IMR-90 (cell line): Measurements from ENCODE around the gene DISP1. TPM values are rescaled to one million over a fixed set of nuclear protein-coding genes. Genes with fewer than 3 reads are reported as not detected.

Experiments used
- ATAC-seq: fragments of 200-7000 bp; cut with Tn5 transposase; 2 replicates; pipeline ENCODE4 v1.9.1; 2020; ENCODE audit warnings: low read depth, mild to moderate bottlenecking, moderate library complexity
- BruUV-seq: library from RNA; stranded (reverse); fragments of 400-500 nt; replicated peaks from 2 replicates; lab custom pipeline; 2021; lab: Mats Ljungman, UMichigan
- CTCF ChIA-PET: fragments of 300-600 bp; formaldehyde crosslinking; extraction: SDS; loops from one replicate; lab custom pipeline; 2021; ENCODE audit warnings: antibody characterized with exemption; lab: Yijun Ruan, JAX
- POLR2A ChIA-PET: fragments of 300-600 bp; sonication (Branson Sonifier 250); formaldehyde crosslinking; loops from one replicate; lab custom pipeline; 2022; ENCODE audit warnings: antibody characterized with exemption; ENCODE audit not compliant: unreplicated experiment; lab: Charles Lee
- DNase-seq: peaks from one replicate; pipeline ENCODE4 v3.0.0; 2013
- H2AFZ ChIP-seq: replicated peaks from 2 replicates; pipeline ENCODE3; 2013; ENCODE audit warnings: low read length, mild to moderate bottlenecking; ENCODE audit not compliant: poor library complexity
- H2AK5ac ChIP-seq: 2 replicates; pipeline ENCODE4 v1.6.1; 2013; ENCODE audit warnings: low read depth, low read length, inconsistent platforms
- H2AK9ac ChIP-seq: replicated peaks from 2 replicates; pipeline ENCODE3; 2013; ENCODE audit warnings: mild to moderate bottlenecking, low read depth, low read length, moderate library complexity; ENCODE audit not compliant: poor library complexity
- H2BK120ac ChIP-seq: 2 replicates; pipeline ENCODE4 v1.6.1; 2013; ENCODE audit warnings: low read depth, low read length, inconsistent platforms
- H2BK15ac ChIP-seq: 3 replicates; pipeline ENCODE4 v1.6.1; 2013; ENCODE audit warnings: low read depth, low read length, inconsistent platforms
- H2BK20ac ChIP-seq: 2 replicates; pipeline ENCODE4 v1.6.1; 2013; ENCODE audit warnings: low read depth, mild to moderate bottlenecking, inconsistent platforms, low read length, moderate library complexity
- H2BK5ac ChIP-seq: 2 replicates; pipeline ENCODE4 v1.6.1; 2013; ENCODE audit warnings: mild to moderate bottlenecking, low read depth, low read length, inconsistent platforms; ENCODE audit not compliant: poor library complexity, severe bottlenecking
- H3K14ac ChIP-seq: replicated peaks from 2 replicates; pipeline ENCODE4 v1.6.1; 2013; ENCODE audit warnings: low read depth, low read length, inconsistent platforms
- H3K18ac ChIP-seq: 2 replicates; pipeline ENCODE4 v1.6.1; 2013; ENCODE audit warnings: low read depth, low read length, control low read depth
- H3K23ac ChIP-seq: 2 replicates; pipeline ENCODE4 v1.6.1; 2013; ENCODE audit warnings: low read depth, low read length, inconsistent platforms
- H3K27ac ChIP-seq: 2 replicates; pipeline ENCODE4 v1.5.1; 2013; ENCODE audit warnings: mild to moderate bottlenecking, control low read depth, low read length; ENCODE audit not compliant: insufficient read depth
- H3K27me3 ChIP-seq: 2 replicates; pipeline ENCODE4 v1.6.1; 2013; ENCODE audit warnings: low read length; ENCODE audit not compliant: control insufficient read depth, insufficient read depth
- H3K36me3 ChIP-seq: 2 replicates; pipeline ENCODE4 v1.6.1; 2013; ENCODE audit warnings: low read length, mixed read lengths; ENCODE audit not compliant: control insufficient read depth, insufficient read depth
- H3K4ac ChIP-seq: 2 replicates; pipeline ENCODE4 v1.6.1; 2013; ENCODE audit warnings: low read depth, low read length, inconsistent platforms
- H3K4me1 ChIP-seq: 2 replicates; pipeline ENCODE4 v1.6.1; 2013; ENCODE audit warnings: low read length, mixed read lengths; ENCODE audit not compliant: control insufficient read depth, insufficient read depth
- H3K4me2 ChIP-seq: 2 replicates; pipeline ENCODE4 v1.6.1; 2013; ENCODE audit warnings: low read depth, mild to moderate bottlenecking, control low read depth, low read length, moderate library complexity
- H3K4me3 ChIP-seq: 2 replicates; pipeline ENCODE4 v1.5.1; 2013; ENCODE audit warnings: low read depth, mild to moderate bottlenecking, control low read depth, low read length, moderate library complexity; ENCODE audit not compliant: insufficient read depth
- H3K56ac ChIP-seq: 2 replicates; pipeline ENCODE4 v1.6.1; 2013; ENCODE audit warnings: low read length, inconsistent platforms; ENCODE audit not compliant: insufficient read depth; ENCODE audit errors: extremely low read depth
- H3K79me1 ChIP-seq, 2 experiments: 2 replicates each; pipeline ENCODE4 v1.6.1; 2013; ENCODE audit warnings: low read length in 2 of 2, inconsistent platforms in 1 of 2, low read depth in 1 of 2
- H3K9ac ChIP-seq: 2 replicates; pipeline ENCODE4 v1.6.1; 2013; ENCODE audit warnings: low read depth, low read length, control low read depth
- H3K9me1 ChIP-seq: 2 replicates; pipeline ENCODE4 v1.6.1; 2013; ENCODE audit warnings: low read length, inconsistent platforms; ENCODE audit not compliant: insufficient read depth
- H3K9me3 ChIP-seq: 2 replicates; pipeline ENCODE4 v1.6.1; 2013; ENCODE audit warnings: low read length; ENCODE audit not compliant: control insufficient read depth, insufficient read depth
- H4K20me1 ChIP-seq: 2 replicates; pipeline ENCODE4 v1.6.1; 2013; ENCODE audit warnings: low read length, inconsistent platforms; ENCODE audit not compliant: insufficient read depth
- H4K5ac ChIP-seq: 2 replicates; pipeline ENCODE4 v1.6.1; 2013; ENCODE audit warnings: mild to moderate bottlenecking, low read depth, low read length, control low read depth
- H4K8ac ChIP-seq, 2 experiments: 2 replicates each; pipeline ENCODE4 v1.6.1; 2013; ENCODE audit warnings: low read depth in 2 of 2, low read length in 2 of 2, control low read depth in 1 of 2, inconsistent platforms in 1 of 2
- H4K91ac ChIP-seq: 2 replicates; pipeline ENCODE4 v1.6.1; 2013; ENCODE audit warnings: low read depth, low read length, inconsistent platforms; ENCODE audit not compliant: insufficient read depth
- BHLHE40 ChIP-seq: fragments of 150-350 bp; IDR thresholded peaks from 2 replicates; pipeline ENCODE4 v1.6.1; 2016; ENCODE audit warnings: mild to moderate bottlenecking, low read depth, low read length
- CEBPB ChIP-seq: IDR thresholded peaks from 2 replicates; pipeline ENCODE4 v1.6.1; 2012; ENCODE audit warnings: low read depth, low read length, improper control_type of control experiment
- CHD1 ChIP-seq: IDR thresholded peaks from 2 replicates; pipeline ENCODE4 v1.6.1; 2012; ENCODE audit warnings: low read depth, low read length, improper control_type of control experiment
- CTCF ChIP-seq: conservative IDR thresholded peaks from 2 replicates; pipeline ENCODE4 v1.5.1; 2012; ENCODE audit warnings: mild to moderate bottlenecking, low read depth, low read length, improper control_type of control experiment
- ELK1 ChIP-seq: fragments of 150-350 bp; IDR thresholded peaks from 2 replicates; pipeline ENCODE4 v1.6.1; 2016; ENCODE audit warnings: low read depth, mild to moderate bottlenecking, low read length, moderate library complexity, borderline replicate concordance
- FOS ChIP-seq: fragments of 150-350 bp; IDR thresholded peaks from 2 replicates; pipeline ENCODE4 v1.6.1; 2016; ENCODE audit warnings: low read depth, low read length
- MAFK ChIP-seq: IDR thresholded peaks from 2 replicates; pipeline ENCODE4 v1.6.1; 2012; ENCODE audit warnings: low read depth, low read length, improper control_type of control experiment
- MAZ ChIP-seq: IDR thresholded peaks from 2 replicates; pipeline ENCODE4 v1.6.1; 2012; ENCODE audit warnings: low read depth, mild to moderate bottlenecking, low read length, improper control_type of control experiment, moderate library complexity, borderline replicate concordance
- MXI1 ChIP-seq: IDR thresholded peaks from 2 replicates; pipeline ENCODE4 v1.6.1; 2012; ENCODE audit warnings: low read depth, mild to moderate bottlenecking, low read length, moderate library complexity, borderline replicate concordance
- NFE2L2 ChIP-seq: fragments of 150-350 bp; IDR thresholded peaks from 2 replicates; pipeline ENCODE4 v1.6.1; 2016; ENCODE audit warnings: low read depth, mild to moderate bottlenecking, low read length
- POLR2A ChIP-seq: IDR thresholded peaks from 2 replicates; pipeline ENCODE4 v1.6.1; 2012; ENCODE audit warnings: mild to moderate bottlenecking, low read depth, low read length
- RAD21 ChIP-seq: IDR thresholded peaks from 2 replicates; pipeline ENCODE4 v1.6.1; 2012; ENCODE audit warnings: low read length, improper control_type of control experiment
- RCOR1 ChIP-seq: IDR thresholded peaks from 2 replicates; pipeline ENCODE4 v1.6.1; 2012; ENCODE audit warnings: mild to moderate bottlenecking, low read length, improper control_type of control experiment; ENCODE audit not compliant: insufficient replicate concordance
- RFX5 ChIP-seq: IDR thresholded peaks from 2 replicates; pipeline ENCODE4 v1.8.0; 2012; ENCODE audit warnings: low read depth, mild to moderate bottlenecking, low read length, moderate library complexity
- SMC3 ChIP-seq: fragments of 150-350 bp; IDR thresholded peaks from 2 replicates; pipeline ENCODE4 v1.6.1; 2016; ENCODE audit warnings: low read depth, mild to moderate bottlenecking, antibody characterized with exemption, low read length, moderate library complexity
- USF2 ChIP-seq: fragments of 150-350 bp; IDR thresholded peaks from 2 replicates; pipeline ENCODE4 v1.6.1; 2017; ENCODE audit warnings: mild to moderate bottlenecking, antibody characterized with exemption, low read length, low read depth
- WGBS, 2 experiments: methylation state at CpG; one replicate each; pipeline versions ENCODE4 v1.1.5 to v1.1.7; 2013; ENCODE audit warnings: missing lambda C conversion rate in 2 of 2; ENCODE audit not compliant: insufficient read length in 1 of 2; ENCODE audit errors: extremely low coverage in 2 of 2; 5-methylcytosine and 5-hydroxymethylcytosine counted together
- dilution Hi-C: fragments of 300-500 bp; cut with HindIII; formaldehyde crosslinking; loops from one replicate; pipeline ENCODE4 v1.14.3; 2018; ENCODE audit warnings: low sequenced_read_pairs; ENCODE audit not compliant: unreplicated experiment
- in situ Hi-C: fragments of 300-500 bp; cut with MboI; formaldehyde crosslinking; loops from 3 replicates; pipeline ENCODE4 v1.14.3; 2019; ENCODE audit warnings: low sequenced_read_pairs, inconsistent platforms, mixed read lengths
- intact Hi-C: fragments of 100-400 bp; cut with micrococcal nuclease; formaldehyde crosslinking; loops from 2 replicates; pipeline ENCODE4 v1.10.0; 2022
- polyA plus RNA-seq, 3 experiments: library from polyadenylated mRNA; depleted of rRNA; stranded (reverse); fragments of >200 nt; gene quantifications; 2 replicates each; pipeline ENCODE4 v1.2.3, GENCODE V29; 2012; ENCODE audit warnings: low replicate concordance in 1 of 3
- total RNA-seq: library from RNA; depleted of rRNA; stranded (reverse); fragments of >200 nt; gene quantifications from 2 replicates; pipeline ENCODE4 v1.2.3, GENCODE V29; 2012

DISP1 gene
- total and polyA plus RNA-seq, 2 of the 4 experiments (the other 2 are of a cell fraction) = 3.3 to 5.2 TPM

GRCh38 chr1:222769971-222770620 lies 44.7 kb upstream of the DISP1 start:
- no peak overlapping the region for H2BK20ac ChIP-seq
- H3K9me3 ChIP-seq = peaks cover 4% of the 10 kb centered on the region
- DNase-seq = no peak
- in situ Hi-C loops (no loop called here), intact Hi-C loops (no loop called here), dilution Hi-C loops (no loop called here)
- TF ChIP-seq BHLHE40 (no peak), POLR2A (no peak), RCOR1 (no peak), CEBPB (no peak), USF2 (no peak), FOS (no peak), MAZ (no peak), NFE2L2 (no peak), RFX5 (no peak), CTCF (no peak), ELK1 (no peak), SMC3 (no peak), MAFK (no peak), RAD21 (no peak), MXI1 (no peak), CHD1 (no peak)
- H3K9me1 ChIP-seq = no peaks in the 10 kb centered on the region
- no peaks in the 10 kb centered on the region for H3K4me1 ChIP-seq
- no peaks in the 10 kb centered on the region; the same call in 1 of the 2 replicates for H3K27me3 ChIP-seq
- H3K27ac ChIP-seq = no peak overlapping the region
- H2AFZ ChIP-seq = no peak overlapping the region
- H2BK5ac ChIP-seq = no peak overlapping the region
- no peak overlapping the region for H4K5ac ChIP-seq
- H2BK15ac ChIP-seq = no peak overlapping the region
- CTCF ChIA-PET = no interaction called here
- H2AK9ac ChIP-seq = no peak overlapping the region
- H4K8ac ChIP-seq = no peak overlapping the region
- no TSS peak for BruUV-seq
- H2BK120ac ChIP-seq = no peak overlapping the region
- no peak overlapping the region for H4K91ac ChIP-seq
- H3K4ac ChIP-seq = no peak overlapping the region
- WGBS, 2 experiments = no CpG with 5 or more reads among the region's 2 CpGs
- no peak overlapping the region for H2AK5ac ChIP-seq
- POLR2A ChIA-PET = no interaction called here
- no peak overlapping the region for H3K18ac ChIP-seq
- no peak overlapping the region for H3K4me2 ChIP-seq
- H3K4me3 ChIP-seq = no peak overlapping the region
- no peak for ATAC-seq
- no peaks in the 10 kb centered on the region for H3K79me1 ChIP-seq
- H3K36me3 ChIP-seq = no peaks in the 10 kb centered on the region
- H3K9ac ChIP-seq = no peak overlapping the region
- no peaks in the 10 kb centered on the region for H4K20me1 ChIP-seq
- no peak overlapping the region for H3K56ac ChIP-seq
- no peak overlapping the region for H3K14ac ChIP-seq
- no peak overlapping the region for H3K23ac ChIP-seq
